A549 (cell line): ENCODE data around the gene CNOT3. TPM values are rescaled to one million over a fixed set of nuclear protein-coding genes. Genes with fewer than 3 reads are reported as not detected.

ENCODE experiments used
- ATAC-seq, 2 experiments: fragments of 200-7000 bp in 1 of 2; fragments of >200 bp in 1 of 2; cut with Nextera tagmentation in 1 of 2; cut with Tn5 transposase in 1 of 2; 3 replicates each; pipeline versions ENCODE4 v1.8.0 to v1.9.1; 2018 to 2020; ENCODE audit warnings: mild to moderate bottlenecking in 1 of 2, moderate library complexity in 1 of 2
- CTCF ChIA-PET: fragments of 300-600 bp; sonication (Branson Sonifier 250); formaldehyde crosslinking; extraction: SDS; loops from one replicate; lab custom pipeline; 2021; ENCODE audit warnings: antibody characterized with exemption, inconsistent platforms; lab: Yijun Ruan, JAX
- POLR2A ChIA-PET: fragments of 350-600 bp; formaldehyde crosslinking; extraction: SDS; loops from one replicate; lab custom pipeline; 2021; ENCODE audit warnings: antibody characterized with exemption, inconsistent platforms; lab: Yijun Ruan, JAX
- DNase-seq, 2 experiments: peaks; one replicate each; pipeline versions ENCODE4 v3.0.0 to v3.0.0-alpha.2; 2011 to 2016; ENCODE audit warnings: low read depth in 1 of 2, low spot score in 1 of 2
- FAIRE-seq: peaks from 2 replicates; lab custom pipeline; 2011; peaks lifted over from hg19 to GRCh38; lab: Jason Lieb, UNC
- H3K27ac ChIP-seq, 2 experiments: fragments of >200 bp; sonication (Bioruptor Twin); formaldehyde crosslinking; 3 replicates each; pipeline ENCODE4 v1.5.1; 2016 to 2017
- H3K4me1 ChIP-seq: fragments of >200 bp; sonication (Bioruptor Twin); formaldehyde crosslinking; 3 replicates; pipeline ENCODE4 v1.6.1; 2016
- H3K4me2 ChIP-seq: fragments of >200 bp; sonication (Bioruptor Twin); formaldehyde crosslinking; 3 replicates; pipeline ENCODE4 v1.6.1; 2016
- H3K4me3 ChIP-seq: fragments of >200 bp; sonication (Bioruptor Twin); formaldehyde crosslinking; 3 replicates; pipeline ENCODE4 v1.5.1; 2016
- H3K9me3 ChIP-seq: fragments of >200 bp; sonication (Bioruptor Twin); formaldehyde crosslinking; 3 replicates; pipeline ENCODE4 v1.6.1; 2016
- EHMT2 ChIP-seq: fragments of 200-600 bp; sonication (generic); IDR thresholded peaks from 2 replicates; pipeline ENCODE4 v1.6.1; 2016; ENCODE audit warnings: antibody characterized with exemption, low read depth, mild to moderate bottlenecking, moderate library complexity
- FOSL2 ChIP-seq, 2 experiments: fragments of 450-650 bp in 1 of 2; fragments of >200 bp in 1 of 2; sonication (Bioruptor Twin) in 1 of 2; formaldehyde crosslinking; IDR thresholded peaks; 2 replicates each; pipeline versions ENCODE4 v1.5.0 to v1.6.1; 2016 to 2020; ENCODE audit warnings: mild to moderate bottlenecking in 1 of 2, moderate library complexity in 1 of 2
- FOXS1 ChIP-seq: fragments of 250-450 bp; sonication (Bioruptor Pico); IDR thresholded peaks from 2 replicates; pipeline ENCODE4 v1.5.0; 2020; ENCODE audit warnings: mild to moderate bottlenecking, moderate library complexity
- GATA3 ChIP-seq: IDR thresholded peaks from 2 replicates; pipeline ENCODE4 v1.6.1; 2012; ENCODE audit warnings: borderline replicate concordance
- HEYL ChIP-seq: fragments of 250-450 bp; sonication (Bioruptor Pico); IDR thresholded peaks from 2 replicates; pipeline ENCODE4 v1.8.0; 2021; ENCODE audit warnings: mild to moderate bottlenecking, moderate library complexity
- HOXB5 ChIP-seq: fragments of 250-450 bp; sonication (Bioruptor Pico); IDR thresholded peaks from 2 replicates; pipeline ENCODE4 v1.5.0; 2020; ENCODE audit warnings: mild to moderate bottlenecking, moderate library complexity
- KDM5A ChIP-seq: fragments of 200-600 bp; sonication (generic); IDR thresholded peaks from 2 replicates; pipeline ENCODE4 v1.6.1; 2016; ENCODE audit warnings: antibody characterized with exemption, mild to moderate bottlenecking
- NR3C1 ChIP-seq: fragments of >200 bp; sonication (Bioruptor Twin); formaldehyde crosslinking; IDR thresholded peaks from 3 replicates; pipeline ENCODE4 v1.6.1; 2017
- RFX5 ChIP-seq: fragments of 450-650 bp; IDR thresholded peaks from 2 replicates; pipeline ENCODE4 v1.7.1; 2014; ENCODE audit warnings: antibody characterized with exemption, mild to moderate bottlenecking, moderate library complexity
- RNF2 ChIP-seq: fragments of 200-600 bp; sonication (generic); IDR thresholded peaks from 2 replicates; pipeline ENCODE4 v1.6.1; 2016; ENCODE audit warnings: low read depth, mild to moderate bottlenecking, antibody characterized with exemption, moderate library complexity, borderline replicate concordance
- SMC3 ChIP-seq: fragments of >200 bp; sonication (Bioruptor Twin); formaldehyde crosslinking; IDR thresholded peaks from 3 replicates; pipeline ENCODE4 v1.6.1; 2018; ENCODE audit warnings: inconsistent platforms
- SREBF2 ChIP-seq: fragments of 450-650 bp; IDR thresholded peaks from 2 replicates; pipeline ENCODE4 v1.6.1; 2014; ENCODE audit warnings: mild to moderate bottlenecking, moderate library complexity
- ZSCAN20 ChIP-seq: fragments of 250-450 bp; sonication (Bioruptor Pico); IDR thresholded peaks from 2 replicates; pipeline ENCODE4 v1.8.0; 2022; ENCODE audit warnings: mild to moderate bottlenecking, moderate library complexity
- WGBS: methylation state at CpG from one replicate; pipeline ENCODE4 v1.1.6; 2017; ENCODE audit errors: missing lambda C conversion rate; 5-methylcytosine and 5-hydroxymethylcytosine counted together
- polyA plus RNA-seq, 4 experiments: library from polyadenylated mRNA; depleted of rRNA in 3 of 4; stranded (reverse); fragments of >200 nt; fragmentation: RNase III in 1 of 4; extraction: RNeasy Plus Mini Kit Qiagen cat#74134 plus additional on column Dnase treatment in 1 of 4; gene quantifications; 2 replicates in 3 of 4; 3 replicates in 1 of 4; pipeline ENCODE4 v1.2.3, GENCODE V29; 2011 to 2017
- TF ChIP-seq, protein P1 (sequence below): fragments of >200 bp; sonication (Bioruptor Twin); formaldehyde crosslinking; IDR thresholded peaks from 3 replicates; pipeline ENCODE4 v1.6.1; 2016
- TF ChIP-seq, protein P2 (sequence below): fragments of 250-450 bp; sonication (Bioruptor Pico); IDR thresholded peaks from 2 replicates; pipeline ENCODE4 v1.5.0; 2021; ENCODE audit warnings: mild to moderate bottlenecking, moderate library complexity, borderline replicate concordance
- TF ChIP-seq, protein P3 (sequence below): IDR thresholded peaks from 2 replicates; pipeline ENCODE4 v1.6.1; 2012; ENCODE audit warnings: low read depth, borderline replicate concordance
- TF ChIP-seq, protein P4 (sequence below): fragments of 200-600 bp; sonication (generic); IDR thresholded peaks from 2 replicates; pipeline ENCODE4 v1.6.1; 2016; ENCODE audit warnings: antibody characterized with exemption, mild to moderate bottlenecking, moderate library complexity

Gene CNOT3
- polyA plus RNA-seq, 2 of the 4 experiments (the other 2 are of a cell fraction): 24.9 to 59.2 TPM

DNA sequence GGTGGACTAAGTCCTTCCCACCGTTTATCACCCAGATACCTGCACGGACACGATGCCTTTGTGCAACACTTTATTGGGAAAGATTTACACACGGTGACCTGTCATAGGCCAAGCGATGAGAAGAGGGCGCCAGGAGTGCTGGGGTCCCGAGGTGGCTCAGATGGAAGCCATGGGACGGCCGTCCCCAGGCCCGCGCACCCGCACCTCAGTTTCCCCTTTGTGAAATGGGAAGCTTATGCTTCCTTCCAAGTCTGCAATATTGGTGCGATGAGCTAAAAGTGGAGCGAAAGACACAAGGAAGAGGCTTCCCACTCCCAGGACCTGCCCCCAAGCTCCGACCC, 35.8 kb downstream of the CNOT3 start (continued):
- TF ChIP-seq, protein P1, sequence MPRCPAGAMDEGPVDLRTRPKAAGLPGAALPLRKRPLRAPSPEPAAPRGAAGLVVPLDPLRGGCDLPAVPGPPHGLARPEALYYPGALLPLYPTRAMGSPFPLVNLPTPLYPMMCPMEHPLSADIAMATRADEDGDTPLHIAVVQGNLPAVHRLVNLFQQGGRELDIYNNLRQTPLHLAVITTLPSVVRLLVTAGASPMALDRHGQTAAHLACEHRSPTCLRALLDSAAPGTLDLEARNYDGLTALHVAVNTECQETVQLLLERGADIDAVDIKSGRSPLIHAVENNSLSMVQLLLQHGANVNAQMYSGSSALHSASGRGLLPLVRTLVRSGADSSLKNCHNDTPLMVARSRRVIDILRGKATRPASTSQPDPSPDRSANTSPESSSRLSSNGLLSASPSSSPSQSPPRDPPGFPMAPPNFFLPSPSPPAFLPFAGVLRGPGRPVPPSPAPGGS: no peak
- TF ChIP-seq RFX5: no peak
- no peak for TF ChIP-seq HOXB5 (CRISPR knock-in tag)
- TF ChIP-seq NR3C1: no peak
- TF ChIP-seq, all 56 proteins: peak for 0

DNA sequence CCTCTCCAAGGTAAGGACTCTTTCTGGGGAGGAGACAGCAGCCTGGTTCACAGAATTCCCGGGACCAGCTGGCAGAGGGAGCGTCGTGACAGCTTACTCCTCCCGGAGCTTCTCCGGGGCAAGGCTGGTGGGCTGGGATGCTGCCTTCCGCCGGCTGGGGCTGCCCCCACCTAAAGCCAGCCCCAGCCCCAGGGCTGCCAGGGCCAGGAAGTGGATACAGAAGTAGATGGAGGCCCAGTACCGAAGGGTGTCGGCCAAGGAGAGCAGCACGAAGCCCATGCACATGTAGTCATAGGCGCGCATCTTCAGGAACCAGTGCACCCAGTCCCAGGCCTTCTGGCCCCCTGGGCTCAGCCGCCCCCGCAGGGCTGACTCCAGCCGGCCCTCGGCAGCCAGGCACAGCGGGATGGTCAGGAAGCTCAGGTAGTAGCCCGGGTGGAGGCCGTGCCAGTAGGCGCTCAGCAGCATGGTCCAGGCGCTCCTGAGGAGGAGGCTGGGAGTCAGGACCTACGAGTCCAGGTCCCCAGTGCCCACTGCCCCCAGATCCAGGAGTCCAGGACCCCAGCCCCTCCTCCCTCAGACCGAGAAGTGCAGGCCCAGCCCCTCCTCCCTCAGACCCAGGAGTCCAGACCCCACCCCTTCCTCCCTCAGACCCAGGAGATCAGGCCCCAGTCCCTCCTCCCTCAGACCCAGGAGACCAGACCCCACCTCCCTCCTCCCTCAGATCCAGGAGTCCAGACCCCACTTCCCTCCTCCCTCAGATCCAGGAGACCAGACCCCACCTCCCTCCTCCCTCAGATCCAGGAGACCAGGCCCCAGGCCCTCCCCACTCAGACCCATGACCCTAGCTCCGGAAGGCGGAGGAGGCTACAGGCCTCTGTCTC, 36.6 kb downstream of the CNOT3 start:
- POLR2A ChIA-PET: interaction anchor here (0.6 to 1.9 kb wide), 2 partner anchors 15 kb away, joined by 4 to 5 read pairs; partner anchors contain the start of genes LENG1 and MBOAT7
- no peak for FAIRE-seq
- TF ChIP-seq FOXS1 (CRISPR knock-in tag) (no peak), SREBF2 (no peak), GATA3 (no peak), ZSCAN20 (no peak), RNF2 (no peak)
- TF ChIP-seq, protein P2, sequence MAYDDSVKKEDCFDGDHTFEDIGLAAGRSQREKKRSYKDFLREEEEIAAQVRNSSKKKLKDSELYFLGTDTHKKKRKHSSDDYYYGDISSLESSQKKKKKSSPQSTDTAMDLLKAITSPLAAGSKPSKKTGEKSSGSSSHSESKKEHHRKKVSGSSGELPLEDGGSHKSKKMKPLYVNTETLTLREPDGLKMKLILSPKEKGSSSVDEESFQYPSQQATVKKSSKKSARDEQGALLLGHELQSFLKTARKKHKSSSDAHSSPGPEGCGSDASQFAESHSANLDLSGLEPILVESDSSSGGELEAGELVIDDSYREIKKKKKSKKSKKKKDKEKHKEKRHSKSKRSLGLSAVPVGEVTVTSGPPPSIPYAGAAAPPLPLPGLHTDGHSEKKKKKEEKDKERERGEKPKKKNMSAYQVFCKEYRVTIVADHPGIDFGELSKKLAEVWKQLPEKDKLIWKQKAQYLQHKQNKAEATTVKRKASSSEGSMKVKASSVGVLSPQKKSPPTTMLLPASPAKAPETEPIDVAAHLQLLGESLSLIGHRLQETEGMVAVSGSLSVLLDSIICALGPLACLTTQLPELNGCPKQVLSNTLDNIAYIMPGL (CRISPR knock-in tag): no peak
- TF ChIP-seq, all 56 proteins: peak for 0
- no peak overlapping the region for H3K4me2 ChIP-seq
- peak; percentile 9 to 12; a peak in 3 of 6 replicates for ATAC-seq
- H3K4me3 ChIP-seq: no peak overlapping the region
- peaks cover 8% of the 10 kb centered on the region; the same call in 2 of the 3 replicates for H3K4me1 ChIP-seq
- H3K27ac ChIP-seq: no peak overlapping the region
- WGBS: 91% methylated on average over 19 of the region's 25 CpGs
- no peaks in the 10 kb centered on the region for H3K9me3 ChIP-seq
- CTCF ChIA-PET: interaction anchor here (0.6 to 12.1 kb wide), 4 partner anchors 10 to 258 kb away, joined by 3 to 295 read pairs (median 5); partner anchors contain the start of genes MBOAT7 and TSEN34
- DNase-seq: no peak

DNA sequence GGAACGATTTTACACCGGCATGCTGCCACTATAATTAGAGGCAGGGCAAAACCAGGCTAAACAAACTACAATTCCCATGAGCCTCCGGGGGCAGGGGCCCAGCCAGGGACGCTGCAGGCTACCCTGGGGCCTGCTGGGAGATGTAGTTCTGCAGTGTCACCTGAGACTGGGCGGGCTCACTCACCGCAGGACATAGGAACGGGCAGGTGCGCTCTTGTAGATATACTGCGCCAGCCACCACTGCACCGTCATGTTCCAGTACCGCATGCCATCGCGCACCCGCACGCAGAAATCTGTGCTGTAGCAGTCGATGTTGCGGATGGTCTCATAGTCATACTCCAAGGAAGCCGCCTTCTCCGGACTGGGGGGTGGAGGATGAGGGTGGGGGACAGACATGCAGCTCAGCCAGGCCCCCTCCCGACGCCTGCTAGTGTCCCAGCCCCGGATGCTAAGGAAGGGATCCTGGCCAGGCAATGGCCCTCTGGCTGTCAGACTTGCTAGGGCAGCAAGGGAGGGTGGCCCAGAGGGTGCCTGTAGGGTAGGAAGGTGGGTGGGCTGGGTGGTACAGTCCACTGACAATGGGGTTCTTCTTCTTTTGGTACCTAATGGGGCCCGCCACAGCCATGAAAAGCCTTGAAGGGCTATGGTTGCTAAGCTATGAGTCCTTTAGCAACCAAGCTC, 41.2 kb downstream of the CNOT3 start:
- WGBS: 83% methylated on average over 23 of the region's 23 CpGs
- no peak for DNase-seq
- H3K27ac ChIP-seq: no peak overlapping the region
- peak; percentile 67 to 79 for ATAC-seq
- ChIA-PET CTCF (interaction anchor here (0.7 to 17.2 kb wide), 7 partner anchors 7 to 212 kb away, joined by 3 to 295 read pairs (median 4); partner anchors contain the start of genes MBOAT7 and TMC4), POLR2A (interaction anchor here (3.3 kb wide), 1 partner anchor 11 kb away, joined by 19 read pairs; the partner anchor contains the start of genes MBOAT7 and TSEN34)
- TF ChIP-seq FOSL2 (IDR thresholded peaks at IDR 0.05) (no peak), FOSL2 (CRISPR knock-in tag; IDR thresholded peaks at IDR 0.05) (no peak), HEYL (CRISPR knock-in tag) (no peak), EHMT2 (no peak), SMC3 (no peak), KDM5A (no peak)
- TF ChIP-seq, protein P3, sequence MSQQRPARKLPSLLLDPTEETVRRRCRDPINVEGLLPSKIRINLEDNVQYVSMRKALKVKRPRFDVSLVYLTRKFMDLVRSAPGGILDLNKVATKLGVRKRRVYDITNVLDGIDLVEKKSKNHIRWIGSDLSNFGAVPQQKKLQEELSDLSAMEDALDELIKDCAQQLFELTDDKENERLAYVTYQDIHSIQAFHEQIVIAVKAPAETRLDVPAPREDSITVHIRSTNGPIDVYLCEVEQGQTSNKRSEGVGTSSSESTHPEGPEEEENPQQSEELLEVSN: no peak
- TF ChIP-seq, protein P4, sequence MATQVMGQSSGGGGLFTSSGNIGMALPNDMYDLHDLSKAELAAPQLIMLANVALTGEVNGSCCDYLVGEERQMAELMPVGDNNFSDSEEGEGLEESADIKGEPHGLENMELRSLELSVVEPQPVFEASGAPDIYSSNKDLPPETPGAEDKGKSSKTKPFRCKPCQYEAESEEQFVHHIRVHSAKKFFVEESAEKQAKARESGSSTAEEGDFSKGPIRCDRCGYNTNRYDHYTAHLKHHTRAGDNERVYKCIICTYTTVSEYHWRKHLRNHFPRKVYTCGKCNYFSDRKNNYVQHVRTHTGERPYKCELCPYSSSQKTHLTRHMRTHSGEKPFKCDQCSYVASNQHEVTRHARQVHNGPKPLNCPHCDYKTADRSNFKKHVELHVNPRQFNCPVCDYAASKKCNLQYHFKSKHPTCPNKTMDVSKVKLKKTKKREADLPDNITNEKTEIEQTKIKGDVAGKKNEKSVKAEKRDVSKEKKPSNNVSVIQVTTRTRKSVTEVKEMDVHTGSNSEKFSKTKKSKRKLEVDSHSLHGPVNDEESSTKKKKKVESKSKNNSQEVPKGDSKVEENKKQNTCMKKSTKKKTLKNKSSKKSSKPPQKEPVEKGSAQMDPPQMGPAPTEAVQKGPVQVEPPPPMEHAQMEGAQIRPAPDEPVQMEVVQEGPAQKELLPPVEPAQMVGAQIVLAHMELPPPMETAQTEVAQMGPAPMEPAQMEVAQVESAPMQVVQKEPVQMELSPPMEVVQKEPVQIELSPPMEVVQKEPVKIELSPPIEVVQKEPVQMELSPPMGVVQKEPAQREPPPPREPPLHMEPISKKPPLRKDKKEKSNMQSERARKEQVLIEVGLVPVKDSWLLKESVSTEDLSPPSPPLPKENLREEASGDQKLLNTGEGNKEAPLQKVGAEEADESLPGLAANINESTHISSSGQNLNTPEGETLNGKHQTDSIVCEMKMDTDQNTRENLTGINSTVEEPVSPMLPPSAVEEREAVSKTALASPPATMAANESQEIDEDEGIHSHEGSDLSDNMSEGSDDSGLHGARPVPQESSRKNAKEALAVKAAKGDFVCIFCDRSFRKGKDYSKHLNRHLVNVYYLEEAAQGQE: no peak
- H3K4me3 ChIP-seq: no peak overlapping the region
- H3K4me1 ChIP-seq: no peaks in the 10 kb centered on the region
- no peaks in the 10 kb centered on the region for H3K9me3 ChIP-seq
- no peak for FAIRE-seq
- no peak overlapping the region for H3K4me2 ChIP-seq
